CD4-positive, alpha-beta T cell treated with Interferon alpha-2 for 1 hour (primary cell): ENCODE measurements around the gene TEX29.

Experiments used
- DNase-seq, 2 donors: peaks; one replicate each; pipeline ENCODE4 v3.0.0-alpha.2; 2020 to 2022

TEX29 gene

GRCh38 chr13:111292710-111293485 lies 27.5 kb upstream of the TEX29 start:
- DNase-seq, result no peak

GRCh38 chr13:111295886-111296285 lies 24.6 kb upstream of the TEX29 start:
- DNase-seq, result no peak

- DNase-seq, result peak in 1 of 2 donors; percentile 10
Observed at GRCh38 chr13:111296417-111296816, 24.0 kb upstream of the TEX29 start.

GRCh38 chr13:111298214-111298975 lies 22.0 kb upstream of the TEX29 start:
- DNase-seq, result no peak

- no peak for DNase-seq
Observed at GRCh38 chr13:111302045-111302726, 18.3 kb upstream of the TEX29 start.

GRCh38 chr13:111303559-111303958 lies 16.9 kb upstream of the TEX29 start:
- no peak for DNase-seq

- DNase-seq, result no peak
Observed at GRCh38 chr13:111304041-111304544, 16.3 kb upstream of the TEX29 start.

- no peak for DNase-seq
Observed at GRCh38 chr13:111304603-111305289, 15.7 kb upstream of the TEX29 start.

- DNase-seq, result no peak
Observed at GRCh38 chr13:111312944-111313590, 7.4 kb upstream of the TEX29 start.

- DNase-seq, result no peak
Observed at GRCh38 chr13:111313911-111314425, 6.5 kb upstream of the TEX29 start.

- DNase-seq, result no peak
Observed at GRCh38 chr13:111314852-111315251, 5.6 kb upstream of the TEX29 start.

- no peak for DNase-seq
Observed at GRCh38 chr13:111315347-111315995, 5.0 kb upstream of the TEX29 start.

- DNase-seq, result no peak
Observed at GRCh38 chr13:111316161-111316730, 4.2 kb upstream of the TEX29 start.

- no peak for DNase-seq
Observed at GRCh38 chr13:111317042-111317550, 3.3 kb upstream of the TEX29 start.

- DNase-seq, result no peak
Observed at GRCh38 chr13:111317571-111318345, 2.7 kb upstream of the TEX29 start.

GRCh38 chr13:111318386-111318785 lies 2.1 kb upstream of the TEX29 start:
- no peak for DNase-seq

GRCh38 chr13:111319521-111319920 lies 921 bp upstream of the TEX29 start:
- DNase-seq, result no peak

- DNase-seq, result no peak
Observed at GRCh38 chr13:111322001-111322915, 1.8 kb downstream of the TEX29 start.

GRCh38 chr13:111322916-111323331 lies 2.5 kb downstream of the TEX29 start:
- no peak for DNase-seq
